GM10248 (cell line): ENCODE data around the gene AKAP11.

ENCODE experiments used
- CTCF ChIA-PET: fragments of 300-600 bp; sonication (Branson Sonifier 250); formaldehyde crosslinking; extraction: SDS; loops from one replicate; lab custom pipeline; 2021; ENCODE audit warnings: antibody characterized with exemption; lab: Yijun Ruan, JAX
- POLR2A ChIA-PET: fragments of 350-650 bp; sonication (Branson Sonifier 250); formaldehyde crosslinking; extraction: SDS; loops from one replicate; lab custom pipeline; 2020; ENCODE audit warnings: antibody characterized with exemption; lab: Yijun Ruan, JAX
- DNase-seq: peaks from one replicate; pipeline ENCODE4 v3.0.0; 2012; ENCODE audit errors: extremely low spot score
- TF ChIP-seq, protein P1 (sequence below): IDR thresholded peaks from 2 replicates; pipeline ENCODE4 v1.5.1; 2012; ENCODE audit warnings: mild to moderate bottlenecking, low read depth; ENCODE audit errors: extremely low read depth, missing control alignments, control extremely low read depth

AKAP11 gene

DNA sequence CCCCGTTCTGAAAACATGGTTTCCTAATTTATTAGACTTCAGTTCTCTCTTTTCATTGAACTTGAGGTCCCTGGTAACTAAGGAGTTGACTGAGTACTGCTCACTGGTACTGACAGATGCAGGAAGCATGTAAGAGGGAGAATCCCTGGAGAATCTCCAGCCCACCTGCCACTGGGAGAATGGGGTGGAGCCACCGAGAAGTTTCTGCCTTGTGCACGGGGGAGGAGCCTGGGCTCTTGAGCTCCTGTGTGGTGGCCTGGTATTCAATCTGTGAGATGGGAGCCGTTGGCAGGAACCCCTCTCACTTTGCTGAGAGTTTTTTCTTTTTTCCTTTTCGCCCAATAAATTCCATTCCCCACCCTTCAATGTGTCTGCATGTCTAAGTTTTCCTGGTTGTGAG lies 13.2 kb upstream of the AKAP11 start:
- ChIA-PET POLR2A (no interaction called here), CTCF (interaction anchor here (1.3 to 2.2 kb wide), 2 partner anchors 10 to 13 kb away, joined by 5 to 6 read pairs; partner anchors contain the start of gene AKAP11)
- TF ChIP-seq, protein P1, sequence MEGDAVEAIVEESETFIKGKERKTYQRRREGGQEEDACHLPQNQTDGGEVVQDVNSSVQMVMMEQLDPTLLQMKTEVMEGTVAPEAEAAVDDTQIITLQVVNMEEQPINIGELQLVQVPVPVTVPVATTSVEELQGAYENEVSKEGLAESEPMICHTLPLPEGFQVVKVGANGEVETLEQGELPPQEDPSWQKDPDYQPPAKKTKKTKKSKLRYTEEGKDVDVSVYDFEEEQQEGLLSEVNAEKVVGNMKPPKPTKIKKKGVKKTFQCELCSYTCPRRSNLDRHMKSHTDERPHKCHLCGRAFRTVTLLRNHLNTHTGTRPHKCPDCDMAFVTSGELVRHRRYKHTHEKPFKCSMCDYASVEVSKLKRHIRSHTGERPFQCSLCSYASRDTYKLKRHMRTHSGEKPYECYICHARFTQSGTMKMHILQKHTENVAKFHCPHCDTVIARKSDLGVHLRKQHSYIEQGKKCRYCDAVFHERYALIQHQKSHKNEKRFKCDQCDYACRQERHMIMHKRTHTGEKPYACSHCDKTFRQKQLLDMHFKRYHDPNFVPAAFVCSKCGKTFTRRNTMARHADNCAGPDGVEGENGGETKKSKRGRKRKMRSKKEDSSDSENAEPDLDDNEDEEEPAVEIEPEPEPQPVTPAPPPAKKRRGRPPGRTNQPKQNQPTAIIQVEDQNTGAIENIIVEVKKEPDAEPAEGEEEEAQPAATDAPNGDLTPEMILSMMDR, result no peak
- DNase-seq, result no peak

DNA sequence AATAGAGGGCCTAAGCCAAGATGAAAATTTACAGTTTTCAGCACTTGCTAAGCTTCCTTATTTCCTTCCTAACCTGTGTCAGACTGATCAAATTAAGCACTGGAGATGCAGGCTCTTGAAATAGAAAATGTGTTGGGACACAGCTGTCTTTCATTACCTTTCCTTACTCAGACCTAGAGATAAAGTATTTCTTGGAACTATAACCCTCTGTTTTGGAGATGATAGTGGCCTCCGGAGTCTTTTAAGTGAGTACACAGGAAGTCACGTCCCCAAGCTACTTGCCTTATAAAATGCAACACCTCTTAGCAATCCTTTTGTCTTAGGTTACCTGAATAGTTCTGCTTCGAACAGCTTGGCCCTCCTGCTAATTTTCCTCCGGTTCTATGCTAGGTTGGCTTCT lies 12.4 kb upstream of the AKAP11 start:
- no peak for DNase-seq
- TF ChIP-seq, protein P1, result no peak
- CTCF ChIA-PET, result interaction anchor here (0.7 to 2.2 kb wide), 3 partner anchors 9 to 25 kb away, joined by 3 to 6 read pairs (median 5); partner anchors contain the start of gene AKAP11
- POLR2A ChIA-PET, result no interaction called here

DNA sequence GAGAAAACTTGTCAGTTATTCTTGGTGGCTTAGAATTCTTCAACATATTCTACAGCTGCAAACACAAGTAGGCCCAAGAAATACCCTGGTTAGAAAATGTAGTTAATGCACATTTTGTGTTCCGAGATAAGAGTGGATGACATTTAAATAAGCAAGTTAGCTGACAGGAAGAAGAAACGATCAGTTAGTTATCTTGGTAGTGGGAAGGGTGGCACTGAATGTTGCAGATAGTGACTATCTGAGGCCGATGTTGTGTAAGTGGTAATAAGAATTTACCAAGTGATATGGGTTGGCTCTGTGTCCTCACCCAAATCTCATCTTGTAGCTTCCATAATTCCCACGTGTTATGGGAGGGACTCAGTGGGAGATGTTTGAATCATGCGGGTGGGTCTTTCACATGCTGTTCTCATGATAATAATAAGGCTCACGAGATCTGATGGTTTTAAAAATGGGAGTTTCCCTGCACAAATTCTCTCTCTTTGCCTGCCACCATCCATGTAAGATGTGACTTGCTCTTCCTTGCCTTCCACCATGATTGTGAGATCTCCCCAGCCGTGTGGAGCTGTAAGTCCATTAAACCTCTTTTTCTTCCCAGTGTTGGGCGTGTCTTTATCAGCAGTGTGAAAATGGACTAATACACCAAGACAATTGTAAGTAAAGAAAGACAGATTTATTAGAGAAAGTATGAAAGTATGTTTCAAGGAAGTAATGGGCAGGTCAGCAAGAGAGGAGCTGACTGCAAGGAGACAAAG lies 10.9 kb upstream of the AKAP11 start:
- TF ChIP-seq, protein P1, result no peak
- CTCF ChIA-PET, result interaction anchor here (1.3 to 1.7 kb wide), 2 partner anchors 10 to 14 kb away, joined by 3 to 5 read pairs; partner anchors contain the start of gene AKAP11
- no peak for DNase-seq
- POLR2A ChIA-PET, result no interaction called here

DNA sequence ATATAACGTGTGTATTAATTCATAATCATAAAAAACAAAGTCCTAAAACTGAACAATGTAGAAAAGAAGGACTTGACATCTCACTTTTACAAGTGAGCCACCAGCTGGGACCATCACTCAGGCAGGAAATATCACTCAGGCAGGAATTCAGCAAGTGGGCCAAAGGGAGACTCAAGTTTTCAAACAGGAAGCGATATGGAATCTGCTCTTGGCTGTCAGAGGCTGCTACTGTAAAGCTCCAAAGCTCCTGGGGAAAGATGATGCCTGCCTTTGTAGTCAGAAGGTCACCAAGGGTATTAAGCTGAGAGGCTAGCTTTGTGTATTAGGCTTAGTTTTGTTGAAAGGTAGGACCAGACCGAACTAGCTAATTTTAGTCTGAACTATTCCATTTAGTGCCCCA lies 5.5 kb upstream of the AKAP11 start:
- POLR2A ChIA-PET, result no interaction called here
- CTCF ChIA-PET, result interaction anchor here (0.9 kb wide), 1 partner anchor 20 kb away, joined by 3 read pairs; no protein-coding TSS in a partner anchor
- TF ChIP-seq, protein P1, result no peak
- DNase-seq, result no peak

DNA sequence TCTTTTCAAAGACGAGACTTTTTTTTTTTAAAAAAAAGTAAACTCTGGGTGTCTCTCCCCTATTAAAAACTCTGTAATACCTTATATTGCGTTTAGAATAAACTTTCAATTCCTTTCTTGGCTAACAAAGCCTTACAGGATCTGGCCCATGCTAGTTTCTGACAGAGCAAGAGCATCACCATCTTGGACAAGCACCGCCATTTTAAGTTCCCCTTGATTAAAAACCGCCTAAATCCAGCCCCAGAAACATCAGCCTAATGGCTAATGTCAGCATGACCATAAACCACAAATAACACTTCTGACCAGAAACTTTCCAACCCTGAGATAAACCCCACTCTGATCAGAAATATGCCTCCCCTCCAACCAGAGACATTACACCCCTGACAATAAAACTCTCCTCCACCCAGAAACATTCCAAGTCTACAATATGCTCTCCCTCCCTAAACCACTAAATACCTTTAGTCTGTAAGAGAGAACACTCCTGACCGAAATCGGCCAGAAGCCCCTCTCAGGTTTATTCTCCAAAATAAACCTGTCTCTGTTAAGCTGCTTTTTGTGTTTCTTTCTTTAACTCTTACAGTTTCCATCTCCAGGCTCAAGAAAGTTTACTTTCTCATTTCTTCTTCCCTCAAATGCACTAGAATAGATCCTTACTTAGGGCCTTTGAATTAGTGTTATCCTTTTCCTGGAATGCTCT lies 1.6 kb upstream of the AKAP11 start:
- POLR2A ChIA-PET, result interaction anchor here (1.4 kb wide), 1 partner anchor 110 kb away, joined by 3 read pairs; no protein-coding TSS in a partner anchor
- TF ChIP-seq, protein P1, result no peak
- CTCF ChIA-PET, result interaction anchor here (1.2 to 2.0 kb wide), 2 partner anchors 20 to 54 kb away, joined by 3 to 5 read pairs; no protein-coding TSS in a partner anchor
- DNase-seq, result no peak

DNA sequence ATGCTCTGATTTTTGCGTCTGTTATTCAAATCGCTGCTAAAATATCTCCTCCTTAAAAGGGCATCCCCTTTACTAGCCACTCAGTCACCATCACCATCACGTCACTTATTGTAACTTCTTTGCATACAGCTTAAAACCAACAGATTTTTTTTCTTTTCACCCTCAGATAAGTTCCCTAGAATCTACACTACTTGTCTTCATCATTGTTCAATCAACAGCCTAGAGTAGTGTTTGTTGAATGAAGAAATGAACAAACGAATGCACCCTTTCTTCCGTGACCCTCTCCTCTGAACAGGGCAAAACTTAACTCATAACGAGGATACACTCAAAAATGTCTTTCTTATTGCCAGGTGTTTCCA lies 1.1 kb upstream of the AKAP11 start:
- TF ChIP-seq, protein P1, result no peak
- ChIA-PET CTCF (interaction anchor here (2.0 kb wide), 1 partner anchor 20 kb away, joined by 5 read pairs; no protein-coding TSS in a partner anchor), POLR2A (interaction anchor here (1.4 kb wide), 1 partner anchor 109 kb away, joined by 3 read pairs; no protein-coding TSS in a partner anchor)
- no peak for DNase-seq
